Naive thymus-derived CD4-positive, alpha-beta T cell (primary cell): ENCODE measurements around the gene AUNIP. TPM values are rescaled to one million over a fixed set of nuclear protein-coding genes. Genes with fewer than 3 reads are reported as not detected.

Experiments
- ATAC-seq: fragments of 150-1000 bp; cut with Tn5 transposase; 2 replicates; pipeline ENCODE4 v1.10.0; 2021; ENCODE audit warnings: mild to moderate bottlenecking, moderate library complexity
- CTCF ChIA-PET: fragments of 350-600 bp; sonication (Branson Sonifier 250); formaldehyde crosslinking; loops from one replicate; lab custom pipeline; 2021; ENCODE audit warnings: antibody characterized with exemption; lab: Charles Lee
- POLR2A ChIA-PET: fragments of 350-600 bp; sonication (Branson Sonifier 250); formaldehyde crosslinking; loops from one replicate; lab custom pipeline; 2021; ENCODE audit warnings: antibody characterized with exemption, inconsistent platforms; lab: Charles Lee
- DNase-seq, 9 donors: peaks; one replicate each; pipeline versions ENCODE4 v3.0.0 to v3.0.0-alpha.2; 2020 to 2022; ENCODE audit warnings: mixed read lengths in 1 of 9
- H3K27ac ChIP-seq: one replicate; pipeline ENCODE4 v1.7.0; 2013; ENCODE audit warnings: mild to moderate bottlenecking, low read depth, low read length, moderate library complexity
- H3K27me3 ChIP-seq, 2 donors: one replicate each; pipeline ENCODE4 v1.7.0; 2013; ENCODE audit warnings: low read length in 2 of 2, mild to moderate bottlenecking in 2 of 2, moderate library complexity in 2 of 2; ENCODE audit not compliant: control insufficient read depth in 2 of 2, insufficient read depth in 2 of 2
- H3K36me3 ChIP-seq, 3 experiments: 1 replicate in 2 of 3; 2 replicates in 1 of 3; pipeline ENCODE4 v1.7.0; 2013; ENCODE audit warnings: low read length in 3 of 3, mild to moderate bottlenecking in 3 of 3, moderate library complexity in 1 of 3; ENCODE audit not compliant: insufficient read depth in 3 of 3, control insufficient read depth in 2 of 3
- H3K4me1 ChIP-seq, 2 donors: one replicate each; pipeline ENCODE4 v1.7.0; 2013; ENCODE audit warnings: low read length in 2 of 2, mild to moderate bottlenecking in 2 of 2, moderate library complexity in 1 of 2; ENCODE audit not compliant: control insufficient read depth in 2 of 2, insufficient read depth in 2 of 2
- H3K4me3 ChIP-seq: 2 replicates; pipeline ENCODE4 v1.7.0; 2013; ENCODE audit warnings: mild to moderate bottlenecking, low read length
- H3K9me3 ChIP-seq, 3 experiments: 1 replicate in 2 of 3; 2 replicates in 1 of 3; pipeline ENCODE4 v1.7.0; 2013; ENCODE audit warnings: low read length in 3 of 3; ENCODE audit not compliant: control insufficient read depth in 2 of 3
- H3K27ac Mint-ChIP-seq, 9 donors: one replicate each; pipeline ENCODE4 v1.8.0; 2020 to 2022; ENCODE audit warnings: mixed read lengths in 9 of 9, mild to moderate bottlenecking in 8 of 9, moderate library complexity in 5 of 9, inconsistent platforms in 2 of 9
- H3K27me3 Mint-ChIP-seq, 5 donors: one replicate each; pipeline ENCODE4 v1.8.0; 2021 to 2022; ENCODE audit warnings: mixed read lengths in 5 of 5, mild to moderate bottlenecking in 1 of 5
- H3K36me3 Mint-ChIP-seq, 5 donors: one replicate each; pipeline ENCODE4 v1.8.0; 2020 to 2022; ENCODE audit warnings: mixed read lengths in 5 of 5, mild to moderate bottlenecking in 3 of 5, inconsistent platforms in 1 of 5
- H3K4me1 Mint-ChIP-seq, 7 donors: one replicate each; pipeline ENCODE4 v1.8.0; 2020 to 2022; ENCODE audit warnings: mixed read lengths in 7 of 7, mild to moderate bottlenecking in 3 of 7, inconsistent platforms in 1 of 7
- H3K4me3 Mint-ChIP-seq, 10 donors: one replicate each; pipeline ENCODE4 v1.8.0; 2020 to 2022; ENCODE audit warnings: mild to moderate bottlenecking in 10 of 10, mixed read lengths in 10 of 10, moderate library complexity in 6 of 10, inconsistent platforms in 2 of 10
- H3K9me3 Mint-ChIP-seq, 11 donors: one replicate each; pipeline ENCODE4 v1.8.0; 2020 to 2022; ENCODE audit warnings: mixed read lengths in 11 of 11, mild to moderate bottlenecking in 4 of 11, inconsistent platforms in 1 of 11, moderate library complexity in 1 of 11
- intact Hi-C, 2 donors: fragments of 100-400 bp; cut with micrococcal nuclease; formaldehyde crosslinking; loops; one replicate each; pipeline ENCODE4 v1.15.1; 2023
- polyA plus RNA-seq, 2 donors: library from polyadenylated mRNA; unstranded; fragments of 300-500 nt; fragmentation: Illumina TruSeq; gene quantifications; one replicate each; pipeline ENCODE4 v1.2.3, GENCODE V29; 2021
- total RNA-seq, 6 experiments: library from RNA in 5 of 6; stranded (reverse) in 5 of 6; gene quantifications; 1 replicate in 5 of 6; 2 replicates in 1 of 6; pipeline ENCODE4 v1.2.3 and lab custom pipeline; 2021 to 2026

Gene AUNIP
- total and polyA plus RNA-seq, 7 experiments from 2014 or later: 0.83 to 4.3 TPM; not detected in 5

- no peaks in the 10 kb centered on the region for H3K9me3 ChIP-seq
- DNase-seq: no peak
- peaks cover 0 to 9% (median 0%) of the 10 kb centered on the region in 5 donors for H3K36me3 Mint-ChIP-seq
- ATAC-seq: no peak
- H3K9me3 Mint-ChIP-seq: no peaks in the 10 kb centered on the region
- H3K27me3 Mint-ChIP-seq: no peaks in the 10 kb centered on the region
- intact Hi-C loops: no loop called here
- H3K36me3 ChIP-seq: no peaks in the 10 kb centered on the region
- peak overlapping the region in 6 of 9 donors; percentile 58 to 95 (median 80) for H3K27ac Mint-ChIP-seq
- H3K27ac ChIP-seq: no peak overlapping the region
- peaks cover 0 to 32% (median 24%) of the 10 kb centered on the region in 7 donors for H3K4me1 Mint-ChIP-seq
- H3K4me3 Mint-ChIP-seq: peak overlapping the region; percentile 80 to 99 (median 94)
- peak overlapping the region; percentile 78 for H3K4me3 ChIP-seq
- CTCF ChIA-PET: no interaction called here
- H3K4me1 ChIP-seq: peaks cover 9 to 10% of the 10 kb centered on the region in 2 donors
- H3K27me3 ChIP-seq: no peaks in the 10 kb centered on the region
- POLR2A ChIA-PET: interaction anchor here (2.2 kb wide), 1 partner anchor 139 kb away, joined by 10 read pairs; the partner anchor contains the start of gene PAFAH2
Observed at GRCh38 chr1:25858494-25858893, 763 bp downstream of the AUNIP start.

GRCh38 chr1:25856856-25857255, 2.4 kb downstream of the AUNIP start:
- H3K27ac ChIP-seq: no peak overlapping the region
- Mint-ChIP-seq H3K9me3 (no peaks in the 10 kb centered on the region), H3K36me3 (no peaks in the 10 kb centered on the region), H3K27ac (no peak overlapping the region), H3K27me3 (no peaks in the 10 kb centered on the region), H3K4me1 (peaks cover 0 to 32% (median 24%) of the 10 kb centered on the region in 7 donors), H3K4me3 (no peak overlapping the region)
- H3K4me1 ChIP-seq: peaks cover 9 to 10% of the 10 kb centered on the region in 2 donors
- POLR2A ChIA-PET: no interaction called here
- no peaks in the 10 kb centered on the region for H3K9me3 ChIP-seq
- intact Hi-C loops: no loop called here
- no peaks in the 10 kb centered on the region for H3K36me3 ChIP-seq
- CTCF ChIA-PET: no interaction called here
- no peak for DNase-seq
- ATAC-seq: no peak
- H3K4me3 ChIP-seq: no peak overlapping the region
- H3K27me3 ChIP-seq: no peaks in the 10 kb centered on the region

GRCh38 chr1:25854554-25854953, 4.7 kb downstream of the AUNIP start:
- no peak overlapping the region for H3K27ac Mint-ChIP-seq
- no peak for DNase-seq
- H3K27me3 Mint-ChIP-seq: no peaks in the 10 kb centered on the region
- H3K4me3 ChIP-seq: no peak overlapping the region
- peaks cover 0 to 21% (median 10%) of the 10 kb centered on the region in 7 donors for H3K4me1 Mint-ChIP-seq
- H3K4me3 Mint-ChIP-seq: no peak overlapping the region
- no peaks in the 10 kb centered on the region for H3K27me3 ChIP-seq
- ChIA-PET POLR2A (interaction anchor here (0.6 to 1.6 kb wide), 2 partner anchors 35 to 89 kb away, joined by 3 read pairs; partner anchors contain the start of gene MTFR1L), CTCF (interaction anchor here (1.3 kb wide), 1 partner anchor 34 kb away, joined by 3 read pairs; no protein-coding TSS in a partner anchor)
- H3K36me3 Mint-ChIP-seq: no peaks in the 10 kb centered on the region
- H3K9me3 Mint-ChIP-seq: no peaks in the 10 kb centered on the region
- peaks cover 6 to 7% of the 10 kb centered on the region in 2 donors for H3K4me1 ChIP-seq
- no peak overlapping the region for H3K27ac ChIP-seq
- H3K9me3 ChIP-seq: no peaks in the 10 kb centered on the region
- H3K36me3 ChIP-seq: no peaks in the 10 kb centered on the region
- intact Hi-C loops: no loop called here
- no peak for ATAC-seq

- intact Hi-C loops: no loop called here
- no peaks in the 10 kb centered on the region for H3K9me3 ChIP-seq
- DNase-seq (no peak), ATAC-seq (no peak)
- POLR2A ChIA-PET: no interaction called here
- Mint-ChIP-seq H3K9me3 (no peaks in the 10 kb centered on the region), H3K27me3 (no peaks in the 10 kb centered on the region), H3K36me3 (no peaks in the 10 kb centered on the region), H3K27ac (no peak overlapping the region), H3K4me3 (no peak overlapping the region), H3K4me1 (peaks cover 0 to 2% (median 0%) of the 10 kb centered on the region in 7 donors)
- H3K4me1 ChIP-seq: no peaks in the 10 kb centered on the region
- no peak overlapping the region for H3K4me3 ChIP-seq
- H3K27me3 ChIP-seq: no peaks in the 10 kb centered on the region
- no peaks in the 10 kb centered on the region for H3K36me3 ChIP-seq
- no peak overlapping the region for H3K27ac ChIP-seq
- CTCF ChIA-PET: no interaction called here
Observed at GRCh38 chr1:25848531-25848930, 10.7 kb downstream of the AUNIP start.

GRCh38 chr1:25847929-25848328, 11.3 kb downstream of the AUNIP start:
- no peak for ATAC-seq
- ChIA-PET POLR2A (interaction anchor here (0.5 kb wide), 1 partner anchor 1427 kb away, joined by 3 read pairs; no protein-coding TSS in a partner anchor), CTCF (no interaction called here)

GRCh38 chr1:25845664-25846063, 13.6 kb downstream of the AUNIP start:
- Mint-ChIP-seq H3K4me3 (no peak overlapping the region), H3K9me3 (no peaks in the 10 kb centered on the region), H3K4me1 (peaks cover 0 to 2% (median 0%) of the 10 kb centered on the region in 7 donors), H3K36me3 (no peaks in the 10 kb centered on the region), H3K27ac (no peak overlapping the region), H3K27me3 (no peaks in the 10 kb centered on the region)
- ATAC-seq: no peak
- H3K36me3 ChIP-seq: no peaks in the 10 kb centered on the region
- no peak overlapping the region for H3K27ac ChIP-seq
- H3K9me3 ChIP-seq: no peaks in the 10 kb centered on the region
- no peaks in the 10 kb centered on the region for H3K4me1 ChIP-seq
- H3K27me3 ChIP-seq: no peaks in the 10 kb centered on the region
- intact Hi-C loops: no loop called here
- CTCF ChIA-PET: interaction anchor here (0.7 to 1.2 kb wide), 2 partner anchors 14 to 1072 kb away, joined by 3 read pairs; no protein-coding TSS in a partner anchor
- POLR2A ChIA-PET: interaction anchor here (0.8 to 1.3 kb wide), 3 partner anchors 9 to 25 kb away, joined by 3 to 5 read pairs (median 4); no protein-coding TSS in a partner anchor
- H3K4me3 ChIP-seq: no peak overlapping the region
- no peak for DNase-seq

More at GRCh38 chr1:25847929-25848328, 11.3 kb downstream of the AUNIP start:
- Histone ChIP-seq H3K27me3 (no peaks in the 10 kb centered on the region), H3K4me3 (no peak overlapping the region), H3K36me3 (no peaks in the 10 kb centered on the region), H3K27ac (no peak overlapping the region), H3K9me3 (no peaks in the 10 kb centered on the region), H3K4me1 (no peaks in the 10 kb centered on the region)
- Mint-ChIP-seq H3K4me3 (no peak overlapping the region), H3K27ac (no peak overlapping the region), H3K4me1 (peaks cover 0 to 2% (median 0%) of the 10 kb centered on the region in 7 donors), H3K9me3 (no peaks in the 10 kb centered on the region), H3K36me3 (no peaks in the 10 kb centered on the region), H3K27me3 (no peaks in the 10 kb centered on the region)
- no peak for DNase-seq
- intact Hi-C loops: no loop called here
